ENCODE data around the gene LIN28A.

The LIN28A gene

GRCh38 chr1:26434161-26434752, 23.6 kb downstream of the LIN28A start:
- DNase-seq (ENCODE audit: low spot score): no peak

- DNase-seq (ENCODE audit: low spot score): no peak
Measured at GRCh38 chr1:26438041-26438440, 27.4 kb downstream of the LIN28A start.

DNA sequence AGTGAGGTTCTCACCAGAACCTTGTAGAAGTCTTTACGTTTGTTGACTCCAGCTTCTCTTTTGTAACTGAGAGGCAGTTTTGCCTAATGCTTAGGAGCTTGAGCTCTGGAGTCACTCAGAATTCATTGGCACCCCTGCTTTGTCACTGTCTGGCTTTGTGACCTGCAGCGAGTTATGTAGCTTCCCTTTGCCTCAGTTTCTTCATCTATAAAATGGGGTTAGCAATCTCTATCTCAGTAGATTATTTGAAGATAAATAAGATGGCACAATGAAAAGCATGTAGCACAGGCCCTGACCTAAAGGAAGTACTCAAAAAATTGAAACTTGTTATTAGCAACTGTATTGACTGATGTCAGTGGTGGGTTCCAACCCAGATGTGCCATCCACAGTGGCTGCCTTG, 29.6 kb downstream of the LIN28A start:
- DNase-seq (ENCODE audit: low spot score): no peak

GRCh38 chr1:26449868-26450267, 39.3 kb downstream of the LIN28A start:
- DNase-seq (ENCODE audit: low spot score): no peak

DNA sequence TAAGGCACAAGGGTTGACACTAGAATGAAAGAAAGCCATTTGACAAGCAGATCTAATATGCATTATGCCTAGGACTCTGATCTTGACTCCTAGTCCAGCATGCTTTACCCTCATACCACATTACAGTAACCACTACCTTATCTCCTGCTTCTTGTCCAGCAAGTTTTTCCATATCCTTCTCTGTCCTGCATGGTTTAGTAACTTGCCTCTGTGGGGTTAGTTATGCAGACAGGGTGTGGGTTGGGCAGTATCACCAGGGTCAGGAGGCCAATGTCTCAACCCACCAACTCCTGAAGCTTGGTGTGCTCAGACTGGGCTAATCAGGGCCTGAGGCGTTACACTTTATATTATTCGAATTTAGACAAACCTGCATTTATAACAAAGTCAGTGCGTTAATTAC, 40.3 kb downstream of the LIN28A start:
- DNase-seq (ENCODE audit: low spot score): no peak

DNA sequence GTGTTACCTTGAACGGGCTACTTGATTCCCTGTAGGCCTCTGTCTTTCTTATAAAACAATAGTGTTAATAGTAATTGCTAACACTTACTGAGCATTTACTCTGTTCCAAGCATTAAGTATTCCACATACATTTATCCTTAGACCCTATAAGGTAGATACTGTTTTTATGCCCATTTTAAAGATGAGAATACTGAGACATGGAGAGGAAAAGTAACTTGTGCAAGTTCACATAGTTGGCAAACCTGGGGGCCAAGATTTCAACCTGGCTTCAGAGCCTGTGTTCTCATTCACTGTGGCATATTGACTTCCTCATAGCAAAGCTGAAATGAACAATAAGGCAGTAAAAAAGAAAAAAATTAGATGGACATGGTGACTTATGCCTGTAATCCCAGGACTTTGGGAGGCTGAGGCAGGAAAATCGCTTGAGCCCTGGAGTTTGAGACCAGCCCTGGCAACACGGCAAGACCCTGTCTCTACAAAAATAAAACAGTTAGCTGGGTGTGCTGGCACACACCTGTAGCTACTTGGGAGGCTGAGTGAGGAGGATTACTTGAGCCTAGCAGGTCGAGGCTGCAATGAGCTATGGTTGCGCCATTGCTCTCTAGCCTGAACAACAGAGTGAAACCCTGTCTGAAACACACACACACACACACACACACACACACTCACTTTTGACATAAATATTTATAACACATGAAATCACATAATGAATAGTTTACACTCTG, 42.0 kb downstream of the LIN28A start:
- DNase-seq (ENCODE audit: low spot score): no peak

DNA sequence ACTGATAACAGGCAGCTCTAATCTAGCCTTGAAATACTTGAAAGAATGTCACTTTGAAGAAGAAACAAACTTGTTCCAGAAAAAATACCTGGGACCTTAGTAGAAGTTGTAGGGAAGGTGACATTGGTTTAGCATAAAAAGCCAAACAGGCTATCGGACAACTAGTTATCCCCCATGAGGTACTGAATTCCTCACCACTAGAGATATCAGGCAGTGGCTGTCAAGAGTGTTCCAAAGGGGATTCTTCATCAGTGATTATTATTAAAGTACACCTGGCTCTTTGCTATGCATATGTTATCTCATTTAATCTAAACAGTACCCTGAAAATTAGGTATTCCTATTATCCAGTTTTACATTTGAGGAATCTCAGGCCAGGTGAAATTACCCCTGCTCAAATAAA, 48.5 kb downstream of the LIN28A start:
- no peak for DNase-seq (ENCODE audit: low spot score)

GRCh38 chr1:26459573-26460031, 49.0 kb downstream of the LIN28A start:
- DNase-seq (ENCODE audit: low spot score): no peak

DNA sequence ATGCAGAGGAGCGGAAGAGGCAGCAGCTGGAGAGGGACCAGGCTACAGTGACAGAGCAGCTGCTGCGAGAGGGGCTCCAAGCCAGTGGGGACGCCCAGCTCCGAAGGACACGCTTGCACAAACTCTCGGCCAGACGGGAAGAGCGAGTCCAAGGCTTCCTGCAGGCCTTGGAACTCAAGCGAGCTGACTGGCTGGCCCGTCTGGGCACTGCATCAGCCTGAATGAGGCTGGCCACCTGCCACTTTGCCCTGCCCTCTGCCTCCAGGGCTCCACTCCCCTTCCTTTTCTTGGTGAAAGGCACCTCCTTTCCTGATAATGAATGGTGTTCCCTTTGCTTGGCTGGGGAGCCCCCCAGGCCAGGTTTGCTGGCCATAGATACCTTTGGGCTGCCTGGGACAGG, 58.3 kb downstream of the LIN28A start:
- no peak for DNase-seq (ENCODE audit: low spot score)

GRCh38 chr1:26469558-26469957, 58.9 kb downstream of the LIN28A start:
- DNase-seq (ENCODE audit: low spot score): no peak

- no peak for DNase-seq (ENCODE audit: low spot score)
Measured at GRCh38 chr1:26470878-26471497, 60.4 kb downstream of the LIN28A start.

- DNase-seq (ENCODE audit: low spot score): no peak
Measured at GRCh38 chr1:26471498-26472319, 61.1 kb downstream of the LIN28A start.

GRCh38 chr1:26472320-26472900, 61.8 kb downstream of the LIN28A start, which contains the start of gene HMGN2:
Gene HMGN2, plus strand, starts transcription at chr1:26472440. Its CDS starts 173 bp downstream, at chr1:26472613.
- peak; percentile 95 for DNase-seq (ENCODE audit: low spot score)

DNA sequence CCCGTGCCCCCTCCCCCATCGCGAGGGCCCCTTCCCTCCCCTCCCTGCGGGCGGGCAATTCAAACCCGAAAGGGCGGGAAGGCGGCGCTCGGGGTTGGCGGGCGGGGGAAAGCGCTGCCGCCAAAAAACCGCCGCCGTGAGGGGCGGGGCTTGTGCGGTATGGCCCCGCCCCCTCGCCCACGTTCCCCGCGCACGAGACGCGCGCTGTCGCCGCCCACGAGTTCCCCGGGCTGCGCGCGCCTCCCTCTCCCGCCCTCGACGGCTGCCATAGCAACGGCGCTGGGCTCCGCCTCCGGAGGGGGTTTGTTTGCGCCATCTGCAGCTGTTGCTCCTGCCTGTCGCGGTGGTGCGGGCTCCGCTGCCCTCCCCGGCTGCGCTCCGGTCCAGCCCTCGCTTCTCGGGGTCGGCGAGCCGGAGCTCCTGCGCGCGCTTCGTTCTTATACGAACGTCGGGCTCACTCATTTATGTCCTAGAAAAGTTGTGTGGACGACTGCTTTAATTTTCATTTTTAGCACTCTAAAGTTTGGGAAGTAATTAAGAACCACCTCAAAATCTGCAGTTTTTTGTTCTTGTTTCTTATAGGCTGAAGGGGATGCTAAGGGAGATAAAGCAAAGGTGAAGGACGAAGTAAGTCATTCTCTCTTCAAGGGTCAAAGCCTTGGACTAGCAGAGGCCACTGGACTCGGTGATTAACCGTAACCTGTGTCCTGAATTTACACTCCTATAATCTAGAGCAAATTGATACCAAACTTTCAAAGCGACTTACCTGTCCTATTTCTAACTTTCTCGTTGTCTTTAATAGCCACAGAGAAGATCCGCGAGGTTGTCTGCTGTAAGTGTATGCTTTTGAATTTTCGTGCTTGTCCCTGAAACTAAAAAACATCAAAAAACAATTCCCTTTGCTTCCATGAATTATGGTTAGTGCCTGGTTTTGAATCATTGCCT, 62.6 kb downstream of the LIN28A start:
- peak; percentile 96 for DNase-seq (ENCODE audit: low spot score)

DNA sequence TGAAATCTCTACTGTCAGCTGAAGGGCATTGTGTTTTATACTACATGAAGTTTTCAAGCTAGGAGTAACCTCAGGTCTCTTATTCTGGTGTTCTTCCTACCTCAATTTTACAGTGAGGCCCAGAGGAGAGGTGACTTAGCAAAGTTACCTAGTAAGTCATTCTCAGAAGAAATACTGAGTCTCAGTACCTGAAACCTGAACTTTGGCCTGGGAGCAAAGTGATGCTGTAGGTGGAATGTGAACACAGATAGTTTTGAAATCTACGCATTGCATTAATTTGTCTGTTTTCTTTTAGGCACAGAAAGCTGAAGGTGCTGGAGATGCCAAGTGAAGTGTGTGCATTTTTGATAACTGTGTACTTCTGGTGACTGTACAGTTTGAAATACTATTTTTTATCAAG, 64.2 kb downstream of the LIN28A start:
- DNase-seq (ENCODE audit: low spot score): no peak

- no peak for DNase-seq (ENCODE audit: low spot score)
Measured at GRCh38 chr1:26475989-26476388, 65.4 kb downstream of the LIN28A start.

DNA sequence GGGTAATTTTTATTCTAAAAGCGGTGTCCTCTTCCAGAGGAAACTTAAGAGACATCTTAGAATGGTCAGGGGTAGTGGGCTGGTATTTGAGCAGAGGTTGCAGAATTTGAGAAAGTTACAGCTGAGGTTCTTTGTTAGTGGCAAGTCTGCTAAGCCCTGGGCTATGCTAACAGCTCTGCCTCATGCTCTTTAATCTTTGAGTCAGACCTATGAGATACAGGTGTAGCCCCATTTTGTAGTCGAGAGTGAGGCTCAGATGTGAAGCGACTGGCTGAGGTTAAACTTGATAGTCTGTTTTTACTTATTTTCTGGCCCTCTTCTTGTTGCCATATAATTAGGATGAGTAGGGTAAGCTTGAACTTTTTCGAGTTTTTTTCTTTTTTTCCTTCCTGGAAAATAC, 66.3 kb downstream of the LIN28A start:
- no peak for DNase-seq (ENCODE audit: low spot score)

GRCh38 chr1:26477446-26478152, 67.0 kb downstream of the LIN28A start:
- DNase-seq (ENCODE audit: low spot score): no peak

GRCh38 chr1:26478159-26478558, 67.5 kb downstream of the LIN28A start:
- no peak for DNase-seq (ENCODE audit: low spot score)

DNA sequence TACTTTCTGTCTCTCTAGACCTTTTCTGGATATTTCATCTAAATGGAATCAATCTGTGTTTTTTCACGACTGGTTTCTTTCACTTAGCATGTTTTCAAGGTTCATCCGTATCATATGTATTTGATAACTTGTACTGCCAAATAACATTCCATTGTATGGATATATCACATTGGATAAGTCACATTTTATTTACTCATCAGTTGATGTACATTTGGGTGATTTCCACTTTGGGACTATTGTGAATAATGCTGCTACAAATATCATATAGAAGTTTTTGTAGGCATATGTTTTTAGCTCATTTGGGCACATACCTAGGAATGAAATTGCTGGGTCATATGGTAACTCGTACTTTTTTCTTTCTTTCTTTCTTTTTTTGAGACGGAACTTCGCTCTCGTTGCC, 68.4 kb downstream of the LIN28A start:
- no peak for DNase-seq (ENCODE audit: low spot score)
